ENCODE measurements around the gene CLCNKA. TPM values are rescaled to one million over a fixed set of nuclear protein-coding genes. Genes with fewer than 3 reads are reported as not detected.

The CLCNKA gene
- total and polyA plus RNA-seq, 4 donors: not detected

DNA sequence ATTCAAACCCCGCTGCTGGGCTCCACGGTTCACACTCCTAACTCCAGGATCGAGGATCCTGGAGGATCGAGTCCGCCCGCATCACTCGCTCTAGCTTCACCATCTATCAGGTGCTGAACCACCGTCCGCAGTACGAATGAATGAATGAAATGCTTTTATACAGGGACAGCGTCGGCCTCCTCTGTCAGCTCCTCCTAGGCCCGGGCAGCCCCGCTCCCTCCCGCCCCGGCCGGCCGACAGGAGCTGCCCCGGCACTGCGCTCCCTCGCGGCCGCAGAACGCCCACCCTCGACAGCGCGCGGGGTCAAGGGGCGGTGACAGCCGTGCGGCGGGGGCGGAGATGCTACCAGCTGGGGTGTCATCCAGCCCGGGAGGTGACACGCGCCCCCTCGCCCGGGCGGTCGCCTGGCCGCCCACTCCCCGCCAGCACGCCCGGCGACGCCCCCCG, 46.5 kb upstream of the CLCNKA start:
- peak overlapping the region; percentile 33 to 65 for H3K27ac ChIP-seq (ENCODE audit: low read depth in 1 of 2, low read length in 2 of 2)
- H3K4me3 ChIP-seq (ENCODE audit: low read depth in 1 of 3, low read length in 3 of 3): peak overlapping the region; percentile 69 to 96 (median 72)
- no peak for TF ChIP-seq FOXA2 (IDR thresholded peaks at IDR 0.05)
- TF ChIP-seq, protein P1, sequence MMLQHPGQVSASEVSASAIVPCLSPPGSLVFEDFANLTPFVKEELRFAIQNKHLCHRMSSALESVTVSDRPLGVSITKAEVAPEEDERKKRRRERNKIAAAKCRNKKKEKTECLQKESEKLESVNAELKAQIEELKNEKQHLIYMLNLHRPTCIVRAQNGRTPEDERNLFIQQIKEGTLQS (IDR thresholded peaks at IDR 0.05): no peak
- TF ChIP-seq, protein P2, sequence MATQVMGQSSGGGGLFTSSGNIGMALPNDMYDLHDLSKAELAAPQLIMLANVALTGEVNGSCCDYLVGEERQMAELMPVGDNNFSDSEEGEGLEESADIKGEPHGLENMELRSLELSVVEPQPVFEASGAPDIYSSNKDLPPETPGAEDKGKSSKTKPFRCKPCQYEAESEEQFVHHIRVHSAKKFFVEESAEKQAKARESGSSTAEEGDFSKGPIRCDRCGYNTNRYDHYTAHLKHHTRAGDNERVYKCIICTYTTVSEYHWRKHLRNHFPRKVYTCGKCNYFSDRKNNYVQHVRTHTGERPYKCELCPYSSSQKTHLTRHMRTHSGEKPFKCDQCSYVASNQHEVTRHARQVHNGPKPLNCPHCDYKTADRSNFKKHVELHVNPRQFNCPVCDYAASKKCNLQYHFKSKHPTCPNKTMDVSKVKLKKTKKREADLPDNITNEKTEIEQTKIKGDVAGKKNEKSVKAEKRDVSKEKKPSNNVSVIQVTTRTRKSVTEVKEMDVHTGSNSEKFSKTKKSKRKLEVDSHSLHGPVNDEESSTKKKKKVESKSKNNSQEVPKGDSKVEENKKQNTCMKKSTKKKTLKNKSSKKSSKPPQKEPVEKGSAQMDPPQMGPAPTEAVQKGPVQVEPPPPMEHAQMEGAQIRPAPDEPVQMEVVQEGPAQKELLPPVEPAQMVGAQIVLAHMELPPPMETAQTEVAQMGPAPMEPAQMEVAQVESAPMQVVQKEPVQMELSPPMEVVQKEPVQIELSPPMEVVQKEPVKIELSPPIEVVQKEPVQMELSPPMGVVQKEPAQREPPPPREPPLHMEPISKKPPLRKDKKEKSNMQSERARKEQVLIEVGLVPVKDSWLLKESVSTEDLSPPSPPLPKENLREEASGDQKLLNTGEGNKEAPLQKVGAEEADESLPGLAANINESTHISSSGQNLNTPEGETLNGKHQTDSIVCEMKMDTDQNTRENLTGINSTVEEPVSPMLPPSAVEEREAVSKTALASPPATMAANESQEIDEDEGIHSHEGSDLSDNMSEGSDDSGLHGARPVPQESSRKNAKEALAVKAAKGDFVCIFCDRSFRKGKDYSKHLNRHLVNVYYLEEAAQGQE (IDR thresholded peaks at IDR 0.05): no peak
- TF ChIP-seq TAF1 (conservative IDR thresholded peaks at IDR 0.05): no peak
- no peak for TF ChIP-seq GABPA (IDR thresholded peaks at IDR 0.05 in 1 of 2, conservative IDR thresholded peaks at IDR 0.05 in 1 of 2)
- DNase-seq (ENCODE audit: low spot score): no peak
- WGBS: under 1% methylated on average over 47 of the region's 47 CpGs
- H3K4me1 ChIP-seq (ENCODE audit: control insufficient read depth in 4 of 4, insufficient read depth in 4 of 4, low read length in 3 of 4): peaks cover 0 to 11% (median 10%) of the 10 kb centered on the region in 4 donors
- peaks cover 2 to 12% (median 9%) of the 10 kb centered on the region in 4 donors for H3K36me3 ChIP-seq (ENCODE audit: control insufficient read depth in 4 of 4, insufficient read depth in 3 of 4, low read depth in 1 of 4, low read length in 3 of 4)
- H3K9me3 ChIP-seq (ENCODE audit: control insufficient read depth in 4 of 4, low read length in 3 of 4): no peaks in the 10 kb centered on the region
- H3K27me3 ChIP-seq (ENCODE audit: control insufficient read depth in 4 of 4, insufficient read depth in 4 of 4, low read length in 3 of 4): no peaks in the 10 kb centered on the region
- H3K9ac ChIP-seq (ENCODE audit: low read depth in 1 of 2, low read length in 2 of 2): peak overlapping the region; percentile 43 to 67

DNA sequence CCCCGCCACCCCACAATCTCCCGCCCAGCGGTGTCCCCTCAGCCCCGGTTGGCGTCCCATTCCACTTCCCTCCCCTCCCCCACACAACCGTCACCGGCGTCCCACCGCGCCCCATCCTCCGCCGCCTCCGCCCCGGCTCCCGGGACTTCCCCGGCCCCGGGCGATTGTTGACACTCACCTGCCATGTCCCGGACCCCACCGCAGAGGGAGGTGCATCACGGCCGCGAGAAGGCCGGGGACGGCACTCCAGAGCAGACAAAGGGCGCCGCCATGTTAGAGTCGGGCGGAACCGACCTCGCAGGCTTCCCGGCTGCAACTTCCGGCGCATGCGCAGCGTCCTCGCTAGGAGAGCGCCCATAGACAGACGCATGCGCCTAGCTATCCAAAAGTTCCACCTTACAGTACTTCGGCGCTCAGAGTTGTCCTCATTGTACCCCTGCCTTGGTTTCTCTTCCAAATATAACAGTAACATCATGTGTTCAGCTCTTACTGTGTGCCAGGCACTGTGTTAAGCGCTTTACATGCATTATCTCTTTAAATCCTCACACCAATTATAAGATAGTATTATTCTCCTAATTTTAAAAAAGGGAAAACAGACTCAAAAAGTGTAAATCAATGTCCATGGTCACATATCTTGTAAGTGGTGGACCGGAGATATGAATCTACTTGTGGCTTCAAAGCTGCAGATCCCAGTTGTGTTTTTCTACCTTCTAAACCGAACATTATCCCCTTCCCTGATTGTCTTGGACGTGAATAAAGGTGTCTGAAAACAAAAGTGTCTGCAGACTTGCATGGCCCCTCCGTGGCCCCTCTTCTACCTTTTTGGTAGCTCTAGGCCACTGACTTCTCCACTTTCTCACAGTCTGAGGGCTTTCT, 45.8 kb upstream of the CLCNKA start, which contains the start of gene ZBTB17:
TSS of gene ZBTB17 (minus strand) at position 297 of the 876 bp plus-strand sequence. CDS start 27,606 bp downstream, outside the sequence.
- Histone ChIP-seq H3K36me3 (ENCODE audit: control insufficient read depth in 4 of 4, insufficient read depth in 3 of 4, low read depth in 1 of 4, low read length in 3 of 4) (peaks cover 2 to 12% (median 9%) of the 10 kb centered on the region in 4 donors), H3K9me3 (ENCODE audit: control insufficient read depth in 4 of 4, low read length in 3 of 4) (no peaks in the 10 kb centered on the region), H3K4me1 (ENCODE audit: control insufficient read depth in 4 of 4, insufficient read depth in 4 of 4, low read length in 3 of 4) (peaks cover 0 to 11% (median 10%) of the 10 kb centered on the region in 4 donors), H3K27ac (ENCODE audit: low read depth in 1 of 2, low read length in 2 of 2) (peak within 1 kb of the TSS; percentile 33 to 65), H3K4me3 (ENCODE audit: low read depth in 1 of 3, low read length in 3 of 3) (peak within 1 kb of the TSS; percentile 69 to 96 (median 72)), H3K9ac (ENCODE audit: low read depth in 1 of 2, low read length in 2 of 2) (peak within 1 kb of the TSS; percentile 43 to 67), H3K27me3 (ENCODE audit: control insufficient read depth in 4 of 4, insufficient read depth in 4 of 4, low read length in 3 of 4) (no peaks in the 10 kb centered on the region)
- TF ChIP-seq SP1 (IDR thresholded peaks at IDR 0.05) (no peak), FOXA2 (IDR thresholded peaks at IDR 0.05) (no peak), TAF1 (conservative IDR thresholded peaks at IDR 0.05) (no peak), HNF4G (IDR thresholded peaks at IDR 0.05) (no peak), RXRA (IDR thresholded peaks at IDR 0.05) (peak; percentile 18 to 42), YY1 (IDR thresholded peaks at IDR 0.05) (peak; percentile 100), RAD21 (IDR thresholded peaks at IDR 0.05) (peak in 1 of 2 donors; percentile 21), HNF4A (conservative IDR thresholded peaks at IDR 0.05) (peak in 1 of 2 donors; percentile 3), JUND (IDR thresholded peaks at IDR 0.05) (no peak), GABPA (IDR thresholded peaks at IDR 0.05 in 1 of 2, conservative IDR thresholded peaks at IDR 0.05 in 1 of 2) (peak in 1 of 2 donors; percentile 86), EGR1 (IDR thresholded peaks at IDR 0.05; ENCODE audit: low read depth in 2 of 2) (no peak), FOXA1 (IDR thresholded peaks at IDR 0.05) (no peak), NR2F2 (IDR thresholded peaks at IDR 0.05) (no peak)
- TF ChIP-seq, protein P2 (IDR thresholded peaks at IDR 0.05): no peak
- TF ChIP-seq, protein P3, sequence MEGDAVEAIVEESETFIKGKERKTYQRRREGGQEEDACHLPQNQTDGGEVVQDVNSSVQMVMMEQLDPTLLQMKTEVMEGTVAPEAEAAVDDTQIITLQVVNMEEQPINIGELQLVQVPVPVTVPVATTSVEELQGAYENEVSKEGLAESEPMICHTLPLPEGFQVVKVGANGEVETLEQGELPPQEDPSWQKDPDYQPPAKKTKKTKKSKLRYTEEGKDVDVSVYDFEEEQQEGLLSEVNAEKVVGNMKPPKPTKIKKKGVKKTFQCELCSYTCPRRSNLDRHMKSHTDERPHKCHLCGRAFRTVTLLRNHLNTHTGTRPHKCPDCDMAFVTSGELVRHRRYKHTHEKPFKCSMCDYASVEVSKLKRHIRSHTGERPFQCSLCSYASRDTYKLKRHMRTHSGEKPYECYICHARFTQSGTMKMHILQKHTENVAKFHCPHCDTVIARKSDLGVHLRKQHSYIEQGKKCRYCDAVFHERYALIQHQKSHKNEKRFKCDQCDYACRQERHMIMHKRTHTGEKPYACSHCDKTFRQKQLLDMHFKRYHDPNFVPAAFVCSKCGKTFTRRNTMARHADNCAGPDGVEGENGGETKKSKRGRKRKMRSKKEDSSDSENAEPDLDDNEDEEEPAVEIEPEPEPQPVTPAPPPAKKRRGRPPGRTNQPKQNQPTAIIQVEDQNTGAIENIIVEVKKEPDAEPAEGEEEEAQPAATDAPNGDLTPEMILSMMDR (IDR thresholded peaks at IDR 0.05; ENCODE audit: low read depth, low read length, missing input control): no peak
- TF ChIP-seq, protein P1 (IDR thresholded peaks at IDR 0.05): no peak
- TF ChIP-seq, protein P4, sequence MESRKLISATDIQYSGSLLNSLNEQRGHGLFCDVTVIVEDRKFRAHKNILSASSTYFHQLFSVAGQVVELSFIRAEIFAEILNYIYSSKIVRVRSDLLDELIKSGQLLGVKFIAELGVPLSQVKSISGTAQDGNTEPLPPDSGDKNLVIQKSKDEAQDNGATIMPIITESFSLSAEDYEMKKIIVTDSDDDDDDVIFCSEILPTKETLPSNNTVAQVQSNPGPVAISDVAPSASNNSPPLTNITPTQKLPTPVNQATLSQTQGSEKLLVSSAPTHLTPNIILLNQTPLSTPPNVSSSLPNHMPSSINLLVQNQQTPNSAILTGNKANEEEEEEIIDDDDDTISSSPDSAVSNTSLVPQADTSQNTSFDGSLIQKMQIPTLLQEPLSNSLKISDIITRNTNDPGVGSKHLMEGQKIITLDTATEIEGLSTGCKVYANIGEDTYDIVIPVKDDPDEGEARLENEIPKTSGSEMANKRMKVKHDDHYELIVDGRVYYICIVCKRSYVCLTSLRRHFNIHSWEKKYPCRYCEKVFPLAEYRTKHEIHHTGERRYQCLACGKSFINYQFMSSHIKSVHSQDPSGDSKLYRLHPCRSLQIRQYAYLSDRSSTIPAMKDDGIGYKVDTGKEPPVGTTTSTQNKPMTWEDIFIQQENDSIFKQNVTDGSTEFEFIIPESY (IDR thresholded peaks at IDR 0.05): peak; percentile 33
- TF ChIP-seq, protein P5, sequence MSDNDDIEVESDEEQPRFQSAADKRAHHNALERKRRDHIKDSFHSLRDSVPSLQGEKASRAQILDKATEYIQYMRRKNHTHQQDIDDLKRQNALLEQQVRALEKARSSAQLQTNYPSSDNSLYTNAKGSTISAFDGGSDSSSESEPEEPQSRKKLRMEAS (IDR thresholded peaks at IDR 0.05): peak; percentile 17
- 8% methylated on average over 47 of the region's 47 CpGs for WGBS
- DNase-seq (ENCODE audit: low spot score): peak; percentile 93
